Cerebellar nuclear complex (tissue), 1 donor: ENCODE results near the gene REXO4.

Experiments used
- DNase-seq, 2 experiments: peaks; one replicate each; lab custom pipeline; 2025; lab: John Stamatoyannopoulos, UW

The REXO4 gene

DNA sequence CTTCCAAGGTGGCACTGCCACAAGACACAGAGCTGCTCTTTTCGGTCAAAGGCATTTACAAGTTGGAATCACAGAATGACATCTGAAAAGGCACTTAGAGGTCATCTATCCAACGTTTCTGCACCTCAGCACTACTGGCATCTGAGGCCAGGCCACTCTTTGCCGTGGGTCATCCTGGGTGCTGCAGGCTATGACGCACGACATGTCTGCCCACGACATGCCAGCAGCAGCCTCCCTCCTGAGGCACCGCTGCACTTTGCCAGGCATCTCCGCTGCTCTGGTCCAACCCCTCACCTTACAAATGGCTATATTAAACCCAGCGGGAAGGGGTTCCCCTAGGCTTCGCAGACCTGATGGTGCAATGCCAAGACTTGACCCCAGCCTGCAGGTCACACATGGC lies 50.0 kb downstream of the REXO4 start:
- no peak for DNase-seq

DNA sequence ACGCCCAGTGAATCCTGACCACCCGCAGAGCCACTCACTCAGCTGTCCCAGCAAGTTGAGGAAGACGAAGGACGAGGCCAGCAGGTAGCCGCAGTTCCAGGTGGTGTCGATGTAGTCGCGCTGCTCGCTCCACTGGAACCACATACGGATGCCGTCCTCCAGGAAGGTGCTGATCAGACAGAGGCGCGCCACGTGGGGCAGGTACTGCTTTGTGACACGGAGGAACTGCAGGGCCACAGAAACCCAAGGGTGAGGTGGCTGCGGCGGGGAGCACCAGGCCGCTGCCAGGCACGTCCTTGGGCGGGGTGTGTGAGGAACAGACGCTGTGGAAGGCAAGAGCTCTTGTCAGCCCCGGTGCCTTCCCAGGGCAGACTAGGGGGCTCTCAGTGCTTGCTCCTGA lies 50.6 kb downstream of the REXO4 start:
- no peak for DNase-seq

DNA sequence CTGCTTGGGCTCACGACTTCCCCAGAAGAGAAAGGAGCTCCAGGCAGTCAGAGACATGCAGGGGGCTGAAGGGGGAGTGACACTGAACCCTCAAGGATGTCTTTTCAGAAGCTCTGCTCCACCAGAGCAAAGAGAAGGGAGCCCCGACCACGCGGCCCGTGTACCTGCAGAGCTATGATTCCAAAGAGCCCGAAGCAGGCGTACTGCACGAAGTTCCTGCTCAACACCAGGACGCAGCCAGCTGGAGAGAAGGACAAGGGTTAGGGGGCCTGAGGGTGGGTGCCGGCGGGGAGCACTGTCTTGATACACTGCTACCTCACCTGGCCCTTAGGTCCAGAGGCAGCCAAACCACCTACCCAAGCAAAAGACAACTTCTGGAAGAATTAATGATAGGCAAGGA lies 51.4 kb downstream of the REXO4 start:
- DNase-seq: no peak

DNA sequence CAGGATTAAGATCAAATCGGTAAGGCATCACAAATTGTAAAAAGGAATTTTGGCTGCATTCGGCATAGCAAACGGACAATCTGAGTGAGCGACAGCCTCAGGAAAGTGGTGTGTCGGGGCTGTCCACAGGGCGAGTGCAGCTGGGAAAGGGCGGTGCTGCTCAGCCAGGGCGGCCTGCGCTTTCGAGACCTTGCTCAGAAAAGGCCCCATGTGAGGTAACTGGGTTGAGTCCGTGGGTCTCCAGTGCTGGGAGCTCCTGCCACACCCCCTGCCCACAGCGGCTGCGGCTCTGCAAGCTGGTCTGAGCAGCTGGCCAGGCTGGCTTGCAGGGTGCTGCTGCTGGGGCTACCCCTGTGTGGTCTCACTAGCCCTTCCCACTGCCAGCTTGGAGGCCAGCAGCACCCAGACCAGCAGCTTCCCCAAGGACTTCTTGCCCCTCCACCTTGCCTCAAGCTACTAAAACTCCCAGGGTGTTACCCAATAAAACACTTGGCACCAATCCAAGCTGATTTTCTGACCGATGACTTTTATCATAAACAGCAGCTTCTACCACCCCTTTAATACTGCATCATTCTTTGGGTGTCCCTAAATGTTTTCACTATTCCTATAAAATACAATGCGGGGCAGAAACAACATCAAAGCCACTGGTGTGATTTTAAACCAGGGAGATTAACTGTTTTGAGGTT lies 55.3 kb downstream of the REXO4 start:
- no peak for DNase-seq

DNA sequence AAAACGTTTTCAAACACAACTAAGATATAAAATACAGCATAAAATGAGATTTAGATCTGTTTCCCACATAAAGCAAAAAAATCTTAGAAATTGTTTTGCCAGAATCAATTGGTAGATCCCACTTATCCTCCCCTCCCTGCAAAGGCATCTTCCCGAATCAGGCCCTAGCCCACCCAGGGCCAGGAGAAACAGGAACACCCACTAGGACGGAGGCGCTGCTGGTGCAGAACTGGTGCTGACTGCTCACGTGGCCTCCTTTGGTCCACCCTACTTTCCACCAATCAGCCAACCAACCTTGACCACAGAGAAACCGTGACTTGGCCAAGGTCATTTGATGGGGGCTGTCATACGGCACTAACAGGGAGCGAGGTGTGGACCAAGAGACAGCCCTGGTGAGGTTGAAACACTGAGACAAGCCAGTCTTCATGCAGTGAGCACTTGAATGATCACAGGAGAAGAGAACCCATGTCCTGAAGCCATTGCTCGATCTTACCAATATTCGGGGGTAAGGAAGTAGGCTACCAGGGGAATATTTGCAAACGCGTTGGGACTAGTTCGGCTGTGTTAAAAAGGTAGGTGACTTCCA lies 56.2 kb downstream of the REXO4 start:
- DNase-seq: no peak

DNA sequence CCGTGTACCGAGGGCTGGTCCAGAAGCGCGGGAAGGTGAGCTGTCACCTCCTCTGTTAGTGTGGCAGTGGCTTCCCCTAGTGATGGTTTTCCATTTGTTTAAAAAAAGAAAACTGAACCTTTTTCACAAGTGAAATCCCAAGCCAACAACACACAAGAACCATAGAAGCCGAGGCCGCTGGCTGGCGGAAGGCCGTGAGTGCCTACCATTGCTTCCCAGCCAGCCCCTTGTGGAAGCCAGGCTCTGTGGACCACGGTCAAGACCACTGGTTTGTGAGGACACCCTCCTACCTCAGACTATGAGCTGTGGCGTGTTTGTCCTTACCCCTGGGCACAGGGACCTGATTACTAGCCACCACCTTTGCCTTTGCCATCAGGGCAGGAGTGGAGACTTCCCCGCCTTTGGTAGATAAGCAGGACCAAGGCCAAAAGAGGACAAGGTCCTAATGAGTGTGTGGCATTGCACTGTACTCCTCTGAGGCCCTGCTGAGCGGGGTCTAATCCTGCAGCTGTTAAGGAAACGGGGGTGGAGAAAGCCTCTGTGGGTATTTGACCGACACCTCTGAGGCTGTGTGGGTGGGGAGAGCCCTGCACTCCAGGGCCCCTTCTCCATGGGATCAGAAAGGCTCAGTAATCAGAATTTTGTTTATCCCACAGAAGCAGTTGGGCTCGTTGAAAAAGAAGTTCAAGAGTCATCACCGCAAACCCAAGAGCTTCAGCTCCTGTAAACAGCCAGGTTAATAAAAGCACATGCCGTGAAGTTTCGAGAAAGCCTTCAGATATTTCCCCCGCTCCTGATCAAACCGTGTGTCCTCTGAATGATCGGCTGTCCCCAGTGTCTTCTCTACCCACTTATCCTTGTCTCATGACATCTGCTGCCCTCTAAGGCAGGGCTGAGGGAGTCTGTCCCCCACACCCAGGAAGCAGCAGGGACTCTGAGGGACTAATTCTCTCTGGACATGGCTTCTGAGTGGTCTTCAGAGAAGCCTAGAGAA lies 57.1 kb downstream of the REXO4 start:
- DNase-seq: no peak

DNA sequence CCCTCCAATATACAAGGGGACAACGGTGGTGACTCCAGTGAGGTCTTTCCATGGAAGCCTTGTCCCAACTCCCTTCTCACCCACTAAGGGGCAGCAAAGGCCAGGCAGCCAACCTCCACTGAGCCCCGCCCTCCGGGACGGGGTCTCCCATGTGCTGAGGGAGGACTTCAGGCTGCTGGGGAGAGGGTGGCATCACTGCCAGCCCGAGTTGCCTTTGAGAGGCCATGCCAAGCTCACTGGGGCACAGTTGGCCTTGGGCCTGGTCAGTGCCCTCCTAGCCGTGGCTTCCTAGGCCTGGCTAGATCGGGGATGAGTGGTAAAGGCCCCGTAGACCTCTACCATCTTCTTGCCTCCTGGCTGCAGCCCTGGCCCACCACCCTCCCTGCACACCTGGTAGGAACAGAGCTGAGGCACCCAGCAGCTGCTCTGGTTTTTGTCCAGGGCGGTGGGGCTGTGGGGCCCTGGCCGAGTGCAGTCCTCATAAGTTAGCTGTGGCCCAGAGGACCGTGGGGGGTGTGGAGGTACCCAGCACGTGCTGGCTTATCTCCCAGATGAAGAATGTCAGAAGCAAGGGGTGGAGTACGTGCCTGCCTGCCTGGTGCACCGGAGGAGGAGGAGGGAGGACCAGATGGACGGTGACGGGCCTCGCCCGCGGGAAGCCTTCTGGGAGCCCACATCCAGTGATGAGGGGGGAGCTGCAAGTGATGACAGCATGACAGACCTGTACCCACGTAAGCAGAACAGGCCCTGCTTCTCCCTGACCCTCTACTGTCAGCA lies 58.2 kb downstream of the REXO4 start:
- no peak for DNase-seq

DNA sequence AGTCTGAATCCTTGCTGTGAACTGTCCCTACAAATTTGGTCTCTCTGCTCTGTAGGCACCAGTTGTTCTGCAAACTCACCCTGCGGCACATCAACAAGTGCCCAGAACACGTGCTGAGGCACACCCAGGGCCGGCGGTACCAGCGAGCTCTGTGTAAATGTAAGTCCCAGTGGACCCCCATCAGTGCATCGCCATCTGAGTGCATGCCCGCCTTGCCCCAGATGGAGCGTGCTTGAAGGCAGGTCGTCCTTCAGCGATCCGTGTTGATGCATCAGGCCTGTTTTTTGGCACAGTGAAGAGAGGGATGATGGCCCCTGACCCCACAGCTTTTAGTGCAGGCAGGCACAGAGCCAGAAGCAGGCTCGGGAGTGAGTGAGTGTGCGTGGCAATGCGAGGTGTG lies 60.2 kb downstream of the REXO4 start:
- no peak for DNase-seq

DNA sequence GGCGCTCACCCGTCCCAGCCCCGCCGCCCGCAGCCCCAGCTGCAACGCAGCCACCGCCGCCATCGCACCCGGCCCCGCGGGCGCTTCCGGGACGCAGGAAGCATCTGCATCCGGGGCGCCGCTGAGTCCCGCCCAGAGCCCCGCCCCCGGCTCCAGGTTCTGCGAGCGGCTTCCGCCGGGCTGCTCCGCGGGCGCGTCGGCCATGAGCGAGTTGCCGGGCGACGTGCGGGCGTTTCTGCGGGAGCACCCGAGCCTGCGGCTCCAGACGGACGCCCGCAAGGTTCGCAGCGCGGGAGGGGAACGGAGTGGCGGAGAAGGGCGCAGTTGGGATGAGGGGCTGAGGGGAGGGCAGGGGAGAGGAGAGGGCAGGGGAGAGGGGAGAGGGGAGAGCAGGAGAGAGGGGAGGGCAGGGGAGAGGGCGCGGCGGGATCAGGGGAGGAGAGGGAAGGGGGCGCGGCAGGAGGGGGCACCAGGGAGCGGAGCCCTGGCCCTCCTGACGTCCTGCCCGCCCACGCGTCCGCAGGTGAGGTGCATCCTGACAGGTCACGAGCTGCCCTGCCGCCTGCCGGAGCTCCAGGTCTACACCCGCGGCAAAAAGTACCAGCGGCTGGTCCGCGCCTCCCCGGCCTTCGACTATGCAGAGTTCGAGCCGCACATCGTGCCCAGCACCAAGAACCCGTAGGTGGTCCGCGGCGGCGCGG lies 61.3 kb downstream of the REXO4 start, which contains the start of the genes SURF1 and SURF2:
Gene SURF1 (minus strand): TSS at position 97 of the 701 bp plus-strand sequence. CDS start 34 bp downstream, at position 63.
Gene SURF2 (plus strand): TSS at position 160 of the 701 bp plus-strand sequence. CDS start 43 bp downstream, at position 203.
- peak in 1 of 2 experiments; percentile 20 for DNase-seq
